Keratinocyte (primary cell): ENCODE results near the gene CEP162. TPM values are rescaled to one million over a fixed set of nuclear protein-coding genes. Genes with fewer than 3 reads are reported as not detected.

Experiments used
- DNase-seq: peaks from one replicate; pipeline ENCODE4 v3.0.0-alpha.2; 2011; ENCODE audit warnings: low read depth, missing footprints, low spot score
- FAIRE-seq: peaks from 2 replicates; lab custom pipeline; 2011; peaks lifted over from hg19 to GRCh38; lab: Jason Lieb, UNC
- H2AFZ ChIP-seq: 2 replicates; pipeline ENCODE4 v1.6.0; 2012; ENCODE audit warnings: low read length, control low read depth, inconsistent platforms; ENCODE audit not compliant: control insufficient read depth
- H3K27ac ChIP-seq: 2 replicates; pipeline ENCODE4 v1.5.1; 2011; ENCODE audit warnings: low read length; ENCODE audit not compliant: control insufficient read depth, insufficient read depth
- H3K27me3 ChIP-seq: 3 replicates; pipeline ENCODE4 v1.6.0; 2011; ENCODE audit warnings: low read length; ENCODE audit not compliant: control insufficient read depth, insufficient read depth; ENCODE audit errors: extremely low read depth
- H3K36me3 ChIP-seq, 2 experiments: 2 replicates in 1 of 2; 3 replicates in 1 of 2; pipeline ENCODE4 v1.5.1; 2011; ENCODE audit warnings: low read length in 2 of 2, mild to moderate bottlenecking in 1 of 2; ENCODE audit not compliant: control insufficient read depth in 2 of 2, insufficient read depth in 2 of 2; ENCODE audit errors: extremely low read depth in 1 of 2
- H3K4me1 ChIP-seq: 3 replicates; pipeline ENCODE4 v1.5.1; 2011; ENCODE audit warnings: low read length; ENCODE audit not compliant: control insufficient read depth, insufficient read depth; ENCODE audit errors: extremely low read depth
- H3K4me2 ChIP-seq: 3 replicates; pipeline ENCODE4 v1.6.0; 2011; ENCODE audit warnings: low read depth, low read length; ENCODE audit not compliant: control insufficient read depth, insufficient read depth; ENCODE audit errors: extremely low read depth
- H3K4me3 ChIP-seq, 3 experiments: fragments of 200-600 bp in 1 of 3; sonication (generic) in 1 of 3; 2 replicates in 2 of 3; 3 replicates in 1 of 3; pipeline ENCODE4 v1.5.1; 2011 to 2016; ENCODE audit warnings: low read length in 3 of 3, mild to moderate bottlenecking in 3 of 3, control low read depth in 2 of 3, inconsistent platforms in 1 of 3, low read depth in 1 of 3, mixed read lengths in 1 of 3, mixed run types in 1 of 3, moderate library complexity in 1 of 3; ENCODE audit not compliant: control insufficient read depth in 2 of 3, insufficient read depth in 2 of 3; ENCODE audit errors: extremely low read depth in 1 of 3
- H3K79me2 ChIP-seq: 2 replicates; pipeline ENCODE4 v1.6.0; 2012; ENCODE audit warnings: low read length; ENCODE audit not compliant: control insufficient read depth, insufficient read depth
- H3K9ac ChIP-seq: 3 replicates; pipeline ENCODE4 v1.6.0; 2011; ENCODE audit warnings: low read length; ENCODE audit not compliant: control insufficient read depth, insufficient read depth; ENCODE audit errors: extremely low read depth
- H3K9me1 ChIP-seq: 3 replicates; pipeline ENCODE4 v1.6.0; 2011; ENCODE audit warnings: low read length; ENCODE audit not compliant: control insufficient read depth, insufficient read depth; ENCODE audit errors: extremely low read depth
- H3K9me3 ChIP-seq: 2 replicates; pipeline ENCODE4 v1.5.1; 2012; ENCODE audit warnings: low read depth, low read length; ENCODE audit not compliant: control insufficient read depth
- H4K20me1 ChIP-seq: 3 replicates; pipeline ENCODE4 v1.6.0; 2011; ENCODE audit warnings: low read length; ENCODE audit not compliant: control insufficient read depth, insufficient read depth; ENCODE audit errors: extremely low read depth
- EZH2 ChIP-seq: IDR thresholded peaks from one replicate; pipeline ENCODE4 v1.6.1; 2012; ENCODE audit warnings: inconsistent platforms, mild to moderate bottlenecking, low read length, moderate library complexity
- dilution Hi-C: fragments of 300-500 bp; cut with MboI; formaldehyde crosslinking; loops from one replicate; pipeline ENCODE4 v1.7.0; 2020; ENCODE audit warnings: low sequenced_read_pairs; ENCODE audit not compliant: extremely low pct_ligation_motif_present
- polyA plus RNA-seq, 5 experiments: library from polyadenylated mRNA; depleted of rRNA in 3 of 5; stranded (reverse) in 3 of 5; stranded (forward) in 1 of 5; unstranded in 1 of 5; fragments of >200 nt; gene quantifications; 1 replicate in 1 of 5; 2 replicates in 3 of 5; 3 replicates in 1 of 5; pipeline versions ENCODE4 v1.2.1 to v1.2.3, GENCODE V29; 2011 to 2012; ENCODE audit warnings: missing spikeins in 2 of 5, low read depth in 1 of 5, low replicate concordance in 1 of 5
- TF ChIP-seq, protein P1 (sequence below), 3 experiments: IDR thresholded peaks in 1 of 3; conservative IDR thresholded peaks in 1 of 3; optimal IDR thresholded peaks in 1 of 3; 2 replicates in 2 of 3; 3 replicates in 1 of 3; pipeline versions ENCODE3 to v1.5.1; 2011; ENCODE audit warnings: low read length in 3 of 3, mild to moderate bottlenecking in 3 of 3, moderate library complexity in 2 of 3, control low read depth in 1 of 3, inconsistent platforms in 1 of 3; ENCODE audit not compliant: insufficient read depth in 2 of 3; ENCODE audit errors: extremely low read depth in 1 of 3

The CEP162 gene
- polyA plus RNA-seq, 1 donor (not counting 4 experiments of a cell fraction or from before 2014, with no cell fraction given) = 2.6 TPM

DNA sequence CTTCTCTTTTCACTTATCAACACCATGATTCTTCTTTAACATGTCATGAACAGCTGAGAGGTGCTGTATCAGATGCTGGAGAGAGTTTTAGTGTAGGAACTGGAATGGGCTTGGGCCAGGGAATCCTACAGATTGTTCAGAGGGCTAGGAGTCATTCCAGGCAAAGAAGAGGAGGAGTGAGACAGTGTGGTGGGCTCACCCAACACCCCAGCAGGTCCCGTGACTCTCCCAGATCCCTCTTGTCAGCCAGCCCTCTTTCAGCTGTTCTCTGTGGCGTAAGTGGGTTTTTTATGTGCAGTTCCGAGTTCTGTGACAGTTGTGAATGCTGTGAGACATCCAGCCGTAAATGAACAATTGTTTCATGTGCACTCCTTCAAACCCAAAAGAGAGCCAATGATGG is 31.4 kb upstream of the CEP162 start:
- Histone ChIP-seq H4K20me1 (no peaks in the 10 kb centered on the region), H3K9me1 (no peaks in the 10 kb centered on the region), H3K4me3 (no peak overlapping the region), H3K27me3 (no peaks in the 10 kb centered on the region), H3K4me2 (no peak overlapping the region), H3K79me2 (no peaks in the 10 kb centered on the region), H3K27ac (no peak overlapping the region), H3K4me1 (no peaks in the 10 kb centered on the region), H3K9ac (no peak overlapping the region), H2AFZ (no peak overlapping the region), H3K36me3 (no peaks in the 10 kb centered on the region), H3K9me3 (no peaks in the 10 kb centered on the region)
- DNase-seq (no peak), FAIRE-seq (no peak)
- TF ChIP-seq EZH2 = no peak
- TF ChIP-seq, protein P1, sequence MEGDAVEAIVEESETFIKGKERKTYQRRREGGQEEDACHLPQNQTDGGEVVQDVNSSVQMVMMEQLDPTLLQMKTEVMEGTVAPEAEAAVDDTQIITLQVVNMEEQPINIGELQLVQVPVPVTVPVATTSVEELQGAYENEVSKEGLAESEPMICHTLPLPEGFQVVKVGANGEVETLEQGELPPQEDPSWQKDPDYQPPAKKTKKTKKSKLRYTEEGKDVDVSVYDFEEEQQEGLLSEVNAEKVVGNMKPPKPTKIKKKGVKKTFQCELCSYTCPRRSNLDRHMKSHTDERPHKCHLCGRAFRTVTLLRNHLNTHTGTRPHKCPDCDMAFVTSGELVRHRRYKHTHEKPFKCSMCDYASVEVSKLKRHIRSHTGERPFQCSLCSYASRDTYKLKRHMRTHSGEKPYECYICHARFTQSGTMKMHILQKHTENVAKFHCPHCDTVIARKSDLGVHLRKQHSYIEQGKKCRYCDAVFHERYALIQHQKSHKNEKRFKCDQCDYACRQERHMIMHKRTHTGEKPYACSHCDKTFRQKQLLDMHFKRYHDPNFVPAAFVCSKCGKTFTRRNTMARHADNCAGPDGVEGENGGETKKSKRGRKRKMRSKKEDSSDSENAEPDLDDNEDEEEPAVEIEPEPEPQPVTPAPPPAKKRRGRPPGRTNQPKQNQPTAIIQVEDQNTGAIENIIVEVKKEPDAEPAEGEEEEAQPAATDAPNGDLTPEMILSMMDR (optimal IDR thresholded peaks at IDR 0.05 in 1 of 3, IDR thresholded peaks at IDR 0.05 in 1 of 3, conservative IDR thresholded peaks at IDR 0.05 in 1 of 3; ENCODE audit: extremely low read depth in 1 of 3, insufficient read depth in 2 of 3, low read length in 3 of 3) = no peak
- dilution Hi-C loops = no loop called here

DNA sequence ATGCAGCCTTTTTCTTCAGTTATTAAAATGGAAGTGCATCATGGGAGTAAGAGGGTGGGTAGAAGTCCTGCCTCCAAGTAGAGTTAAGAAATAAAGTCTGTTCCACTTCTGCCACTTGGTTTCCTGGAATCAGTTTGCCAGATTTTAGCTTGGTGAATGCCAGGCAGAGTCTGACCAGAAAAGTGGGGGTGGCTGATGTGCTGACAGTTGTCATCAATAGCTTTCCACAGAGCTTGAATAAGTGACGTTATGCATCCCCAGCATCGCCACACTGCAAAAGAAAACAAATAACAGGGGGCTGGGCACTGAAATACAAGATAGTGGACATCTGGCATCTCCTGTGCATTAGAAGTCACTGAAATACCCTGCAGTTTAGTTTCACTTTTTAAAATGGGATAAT is 30.8 kb upstream of the CEP162 start:
- H3K4me3 ChIP-seq = no peak overlapping the region
- no peak overlapping the region for H2AFZ ChIP-seq
- no peaks in the 10 kb centered on the region for H4K20me1 ChIP-seq
- no peak for FAIRE-seq
- H3K27me3 ChIP-seq = no peaks in the 10 kb centered on the region
- dilution Hi-C loops = no loop called here
- H3K4me1 ChIP-seq = no peaks in the 10 kb centered on the region
- H3K27ac ChIP-seq = no peak overlapping the region
- H3K36me3 ChIP-seq = no peaks in the 10 kb centered on the region
- no peaks in the 10 kb centered on the region for H3K9me1 ChIP-seq
- no peaks in the 10 kb centered on the region for H3K9me3 ChIP-seq
- no peaks in the 10 kb centered on the region for H3K79me2 ChIP-seq
- H3K4me2 ChIP-seq = no peak overlapping the region
- no peak overlapping the region for H3K9ac ChIP-seq
- no peak for DNase-seq
- no peak for TF ChIP-seq EZH2
- TF ChIP-seq, protein P1 (optimal IDR thresholded peaks at IDR 0.05 in 1 of 3, IDR thresholded peaks at IDR 0.05 in 1 of 3, conservative IDR thresholded peaks at IDR 0.05 in 1 of 3; ENCODE audit: extremely low read depth in 1 of 3, insufficient read depth in 2 of 3, low read length in 3 of 3) = no peak
